ENCODE results near the gene CYP2E1. TPM values are rescaled to one million over a fixed set of nuclear protein-coding genes. Genes with fewer than 3 reads are reported as not detected.

Gene CYP2E1
- total and polyA plus RNA-seq, 2 of the 13 experiments (the other 11 are each of a cell fraction or from before 2014, with no cell fraction given) = 0.27 to 0.63 TPM

- no peak for TF ChIP-seq TMF1 (CRISPR knock-in tag; IDR thresholded peaks at IDR 0.05; ENCODE audit: low read depth)
- peak; percentile 31; the same call in 1 of the 2 replicates for TF ChIP-seq KMT2A (CRISPR knock-in tag; IDR thresholded peaks at IDR 0.05)
- TF ChIP-seq JARID2 (CRISPR knock-in tag; IDR thresholded peaks at IDR 0.05; ENCODE audit: insufficient replicate concordance) = no peak
- peak; percentile 54; the same call in 1 of the 2 replicates for TF ChIP-seq ZBTB10 (CRISPR knock-in tag; IDR thresholded peaks at IDR 0.05; ENCODE audit: borderline replicate concordance)
- TF ChIP-seq ZNF329 (CRISPR knock-in tag; IDR thresholded peaks at IDR 0.05; ENCODE audit: low read depth) = no peak
- peak; percentile 18; the same call in 1 of the 2 replicates for TF ChIP-seq HDAC2 (CRISPR knock-in tag; IDR thresholded peaks at IDR 0.05)
- peak; percentile 52; the same call in 1 of the 2 replicates for TF ChIP-seq TAF1 (CRISPR knock-in tag; IDR thresholded peaks at IDR 0.05)
- 0 out of 2 replicates have a peak, but pooled peaks have one; percentile 42 for TF ChIP-seq MAF1 (CRISPR knock-in tag; IDR thresholded peaks at IDR 0.05; ENCODE audit: borderline replicate concordance)
- TF ChIP-seq CTCF (CRISPR knock-in tag; IDR thresholded peaks at IDR 0.05) = peak; percentile 95
- peak; percentile 78 for TF ChIP-seq TAF15 (IDR thresholded peaks at IDR 0.05; ENCODE audit: low read depth, low read length, poor library complexity, severe bottlenecking)
- peak; percentile 57 for TF ChIP-seq SAP130 (CRISPR knock-in tag; IDR thresholded peaks at IDR 0.05; ENCODE audit: low read depth)
- TF ChIP-seq ZFY (CRISPR knock-in tag; IDR thresholded peaks at IDR 0.05) = peak; percentile 51
- peak; percentile 59 for TF ChIP-seq ZNF280D (CRISPR knock-in tag; IDR thresholded peaks at IDR 0.05)
- TF ChIP-seq ONECUT2 (CRISPR knock-in tag; IDR thresholded peaks at IDR 0.05) = 0 out of 2 replicates have a peak, but pooled peaks have one; percentile 26
- TF ChIP-seq ZSCAN5A (CRISPR knock-in tag; IDR thresholded peaks at IDR 0.05; ENCODE audit: borderline replicate concordance) = peak; percentile 81; the same call in 1 of the 2 replicates
- no peak for TF ChIP-seq NFE2L1 (CRISPR knock-in tag; IDR thresholded peaks at IDR 0.05; ENCODE audit: borderline replicate concordance)
- no peak for TF ChIP-seq KLF11 (CRISPR knock-in tag; IDR thresholded peaks at IDR 0.05)
- TF ChIP-seq THRA (CRISPR knock-in tag; IDR thresholded peaks at IDR 0.05; ENCODE audit: borderline replicate concordance) = peak; percentile 70
Observed at GRCh38 chr10:133520193-133520738, 6.9 kb upstream of the CYP2E1 start (continued).
